NCI-H748 treated with DMSO at 0.1 percent for 48 hours (cell line): ENCODE data around the gene KIT.
"Not testable (repeated sequence)": the region's sequence is repeated elsewhere in the genome, so short reads cannot be mapped to it uniquely, and the experiment has no call there.

Source experiments
- DNase-seq: peaks from one replicate; lab custom pipeline; 2025; lab: John Stamatoyannopoulos, UW

Gene KIT

GRCh38 chr4:54657551-54658251, at the start of gene KIT:
Gene KIT, plus strand, starts transcription at chr4:54657957. Its CDS starts 58 bp downstream, at chr4:54658015.
- peak; percentile 51 for DNase-seq

- DNase-seq, result no peak
Observed at GRCh38 chr4:54609310-54609709, 48.4 kb upstream of the KIT start.

- no peak for DNase-seq
Observed at GRCh38 chr4:54614149-54614548, 43.6 kb upstream of the KIT start.

GRCh38 chr4:54620773-54621172, 37.0 kb upstream of the KIT start:
- DNase-seq, result no peak

GRCh38 chr4:54625391-54625790, 32.4 kb upstream of the KIT start:
- DNase-seq, result no peak

- DNase-seq, result no peak
Observed at GRCh38 chr4:54626113-54626512, 31.6 kb upstream of the KIT start.

GRCh38 chr4:54632537-54632936, 25.2 kb upstream of the KIT start:
- no peak for DNase-seq

GRCh38 chr4:54633102-54633740, 24.5 kb upstream of the KIT start:
- DNase-seq, result not testable (repeated sequence)

- DNase-seq, result no peak
Observed at GRCh38 chr4:54635318-54635717, 22.4 kb upstream of the KIT start.

- DNase-seq, result no peak
Observed at GRCh38 chr4:54637325-54637724, 20.4 kb upstream of the KIT start.

GRCh38 chr4:54641101-54641500, 16.7 kb upstream of the KIT start:
- not testable (repeated sequence) for DNase-seq

GRCh38 chr4:54643172-54643571, 14.6 kb upstream of the KIT start:
- DNase-seq, result no peak

GRCh38 chr4:54643958-54644751, 13.6 kb upstream of the KIT start:
- DNase-seq, result no peak

- DNase-seq, result no peak
Observed at GRCh38 chr4:54645830-54646229, 11.9 kb upstream of the KIT start.

GRCh38 chr4:54647070-54647469, 10.7 kb upstream of the KIT start:
- no peak for DNase-seq

GRCh38 chr4:54651050-54651449, 6.7 kb upstream of the KIT start:
- DNase-seq, result no peak

- DNase-seq, result no peak
Observed at GRCh38 chr4:54654753-54655152, 3.0 kb upstream of the KIT start.

- DNase-seq, result peak; percentile 69
Observed at GRCh38 chr4:54657185-54657550, 589 bp upstream of the KIT start.

- peak; percentile 21 for DNase-seq
Observed at GRCh38 chr4:54658252-54659093, 716 bp downstream of the KIT start.

GRCh38 chr4:54659313-54659712, 1.6 kb downstream of the KIT start:
- DNase-seq, result peak; percentile 16

- DNase-seq, result no peak
Observed at GRCh38 chr4:54659749-54660535, 2.2 kb downstream of the KIT start.
